GM21825 (cell line): ENCODE results near the gene ANKRD28.
"Not testable (repeated sequence)": the region's sequence is repeated elsewhere in the genome, so short reads cannot be mapped to it uniquely, and the experiment has no call there.

Experiments
- ATAC-seq: cut with Tn5 transposase; IDR thresholded peaks from one replicate; pipeline ENCODE4 v1.9.1; 2021; ENCODE audit warnings: mild to moderate bottlenecking, moderate library complexity; ENCODE audit not compliant: unreplicated experiment

ANKRD28 gene

GRCh38 chr3:15638891-15639262 lies 158.9 kb downstream of the ANKRD28 start:
- no peak for ATAC-seq

- no peak for ATAC-seq
Measured at GRCh38 chr3:15638193-15638890, 159.4 kb downstream of the ANKRD28 start.

- ATAC-seq, result no peak
Measured at GRCh38 chr3:15637131-15637951, 160.4 kb downstream of the ANKRD28 start.

GRCh38 chr3:15636028-15636709 lies 161.6 kb downstream of the ANKRD28 start:
- no peak for ATAC-seq

- no peak for ATAC-seq
Measured at GRCh38 chr3:15635121-15635661, 162.6 kb downstream of the ANKRD28 start.

GRCh38 chr3:15634671-15635070 lies 163.1 kb downstream of the ANKRD28 start:
- no peak for ATAC-seq

- no peak for ATAC-seq
Measured at GRCh38 chr3:15633766-15634598, 163.8 kb downstream of the ANKRD28 start.

- no peak for ATAC-seq
Measured at GRCh38 chr3:15633159-15633558, 164.6 kb downstream of the ANKRD28 start.

GRCh38 chr3:15632212-15632580 lies 165.6 kb downstream of the ANKRD28 start:
- ATAC-seq, result no peak

GRCh38 chr3:15631426-15632211 lies 166.2 kb downstream of the ANKRD28 start:
- no peak for ATAC-seq

- ATAC-seq, result peak; percentile 27
Measured at GRCh38 chr3:15630646-15631350, 167.0 kb downstream of the ANKRD28 start.

- ATAC-seq, result peak; percentile 95
Measured at GRCh38 chr3:15629860-15630597, 167.8 kb downstream of the ANKRD28 start.

GRCh38 chr3:15628967-15629366 lies 168.8 kb downstream of the ANKRD28 start:
- no peak for ATAC-seq

GRCh38 chr3:15623535-15624440 lies 174.0 kb downstream of the ANKRD28 start:
- no peak for ATAC-seq

GRCh38 chr3:15619659-15620464 lies 177.9 kb downstream of the ANKRD28 start:
- not testable (repeated sequence) for ATAC-seq
